ENCODE data around the gene NCKAP5.

- TF ChIP-seq CTCF (conservative IDR thresholded peaks at IDR 0.05): no peak
- TF ChIP-seq EZH2 (IDR thresholded peaks at IDR 0.05; ENCODE audit: low read depth): no peak
These were observed 754.8 kb downstream of the NCKAP5 start for GRCh38 chr2:132813422-132813821.
